Heart left ventricle (tissue), 13 donors: ENCODE results near the gene WDPCP.

Source experiments
- CTCF ChIP-seq, 12 donors: fragments of 200-600 bp; sonication (generic) in 4 of 12; IDR thresholded peaks; one replicate each; pipeline versions ENCODE4 v1.5.0 to v1.8.0; 2018 to 2022; ENCODE audit warnings: antibody characterized with exemption in 12 of 12, mild to moderate bottlenecking in 5 of 12
- POLR2A ChIP-seq, 2 donors: fragments of 450-650 bp; IDR thresholded peaks; one replicate each; pipeline ENCODE4 v1.6.1; 2017; ENCODE audit warnings: antibody characterized with exemption in 2 of 2, mild to moderate bottlenecking in 2 of 2, moderate library complexity in 2 of 2
- donor health status: ischemic (EF 13 %, LVEDD 7.1; RV severe dilation, severe dysfunction).
- donor health status: DM: no; HTN: yes; CAD: no.
- donor health status: DM: no; HTN: no; CAD: no.
- donor health status: ischemic (EF 25% LVEDD 6.9; RV normal size, moderate dysfunction).
- donor health status: ischemic (EF 25% LVEDD 5.7; RV mildly dilated, moderate dysfunction).
- donor health status: ischemic (EF 35%, LVEDD 5.7; RV mildly dilated, moderate dysfunction).
- donor health status: nonischemic (EF 11% LVEDD 7.7; RV severe dilation, severe dysfunction).
- donor health status: DM: yes; HTN: yes; CAD: no.
- donor health status: PGD.
- donor health status: ischemic (EF 29% LVEDD 5.4; RV normal size, mild dysfunction).
- donor health status: nonischemic (EF 23%, LVEDD 6.1; RV moderate dilation, normal function).

- TF ChIP-seq CTCF (IDR thresholded peaks at IDR 0.05) (no peak), POLR2A (IDR thresholded peaks at IDR 0.05) (no peak)
These were observed 17.0 kb downstream of the WDPCP start for GRCh38 chr2:63571291-63571690.
